COR-L47 (cell line): ENCODE results near the gene CHRND.

Experiments used
- DNase-seq: peaks from one replicate; lab custom pipeline; 2025; lab: John Stamatoyannopoulos, UW

Gene CHRND

DNA sequence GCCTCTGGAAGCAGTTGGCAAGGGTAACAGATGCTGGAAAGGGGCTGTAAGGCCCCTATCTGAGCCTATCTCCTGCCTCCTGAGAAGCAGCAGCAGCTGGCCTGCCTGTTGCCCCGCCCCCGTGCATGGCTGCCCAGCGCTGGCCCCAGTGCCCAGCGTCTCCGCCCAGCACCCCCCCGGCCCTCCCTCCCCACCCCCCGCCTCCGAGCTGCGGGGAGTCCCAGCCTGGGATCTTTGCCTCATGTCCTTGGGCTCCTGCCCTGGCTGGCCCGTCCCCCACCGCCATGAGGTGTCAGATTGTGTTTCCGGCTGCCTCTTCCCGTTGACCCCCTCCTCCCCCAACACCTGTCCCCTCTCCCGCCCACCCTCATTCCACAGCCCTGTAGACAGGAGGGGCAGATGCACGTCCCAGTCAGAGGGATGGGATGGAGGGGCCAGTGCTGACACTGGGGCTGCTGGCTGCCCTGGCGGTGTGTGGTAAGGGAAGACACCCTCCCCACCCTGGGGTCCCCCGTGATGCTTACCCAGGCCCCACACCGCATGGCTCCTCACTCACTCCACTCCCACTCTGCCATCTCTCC lies at the start of gene CHRND:
Gene CHRND (plus strand): TSS at position 370 of the 581 bp plus-strand sequence. CDS start 56 bp downstream, at position 426.
- no peak for DNase-seq

DNA sequence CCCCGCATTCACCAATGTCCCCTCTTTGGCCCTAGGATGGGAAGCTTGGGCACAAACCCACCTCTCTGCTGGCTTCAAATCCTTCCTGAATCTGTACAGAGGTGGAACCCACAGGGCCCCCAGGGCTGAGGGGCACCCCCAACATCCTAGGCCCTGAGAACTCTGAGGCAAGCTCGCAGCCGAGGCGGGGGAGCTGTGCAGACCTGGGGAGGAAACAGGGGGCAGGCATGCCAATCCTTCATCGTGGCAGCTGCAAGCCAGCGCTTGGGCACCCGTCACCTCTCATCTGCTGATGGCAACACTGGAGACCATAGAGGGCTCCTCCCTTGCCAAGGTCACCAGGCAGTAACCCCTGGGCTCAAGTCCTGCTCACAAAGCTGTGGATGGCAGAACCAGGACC lies 49.2 kb upstream of the CHRND start:
- no peak for DNase-seq

DNA sequence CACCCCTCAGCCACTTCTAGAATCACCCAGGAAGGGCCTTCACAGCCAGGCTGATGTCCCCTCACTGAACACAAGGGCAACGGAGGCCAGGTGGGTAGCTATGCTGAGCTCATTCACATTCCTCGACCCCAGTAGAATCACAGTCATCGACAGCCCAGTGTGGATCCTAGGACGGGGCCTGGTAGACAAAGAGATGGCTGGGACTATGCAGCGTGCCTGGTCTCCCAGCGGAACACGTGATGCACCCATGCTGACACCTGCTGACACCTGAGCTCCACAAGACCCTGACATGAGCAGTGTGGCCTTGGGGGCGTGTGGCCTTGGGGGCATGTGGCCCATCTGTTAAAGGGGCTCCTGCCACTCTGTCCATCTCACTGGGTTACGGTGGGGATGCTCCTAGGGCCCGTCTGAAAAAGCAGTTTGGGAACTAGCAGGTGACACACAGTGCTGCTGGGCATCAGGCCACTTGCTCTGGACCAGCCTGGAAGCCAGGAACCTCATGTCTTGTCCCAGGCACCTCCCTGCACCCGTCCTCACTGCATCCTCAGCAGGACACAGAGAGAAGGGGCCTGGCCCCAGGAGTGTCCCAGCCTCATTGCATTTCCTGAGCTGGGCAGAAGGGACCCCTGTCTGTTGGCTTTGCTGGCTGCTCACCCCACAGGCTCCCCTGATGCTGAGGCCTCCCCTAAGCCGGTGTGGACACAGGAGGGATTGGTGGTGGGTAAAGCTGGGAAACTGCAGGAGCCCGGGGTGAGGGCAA lies 48.0 kb upstream of the CHRND start:
- DNase-seq, result no peak

DNA sequence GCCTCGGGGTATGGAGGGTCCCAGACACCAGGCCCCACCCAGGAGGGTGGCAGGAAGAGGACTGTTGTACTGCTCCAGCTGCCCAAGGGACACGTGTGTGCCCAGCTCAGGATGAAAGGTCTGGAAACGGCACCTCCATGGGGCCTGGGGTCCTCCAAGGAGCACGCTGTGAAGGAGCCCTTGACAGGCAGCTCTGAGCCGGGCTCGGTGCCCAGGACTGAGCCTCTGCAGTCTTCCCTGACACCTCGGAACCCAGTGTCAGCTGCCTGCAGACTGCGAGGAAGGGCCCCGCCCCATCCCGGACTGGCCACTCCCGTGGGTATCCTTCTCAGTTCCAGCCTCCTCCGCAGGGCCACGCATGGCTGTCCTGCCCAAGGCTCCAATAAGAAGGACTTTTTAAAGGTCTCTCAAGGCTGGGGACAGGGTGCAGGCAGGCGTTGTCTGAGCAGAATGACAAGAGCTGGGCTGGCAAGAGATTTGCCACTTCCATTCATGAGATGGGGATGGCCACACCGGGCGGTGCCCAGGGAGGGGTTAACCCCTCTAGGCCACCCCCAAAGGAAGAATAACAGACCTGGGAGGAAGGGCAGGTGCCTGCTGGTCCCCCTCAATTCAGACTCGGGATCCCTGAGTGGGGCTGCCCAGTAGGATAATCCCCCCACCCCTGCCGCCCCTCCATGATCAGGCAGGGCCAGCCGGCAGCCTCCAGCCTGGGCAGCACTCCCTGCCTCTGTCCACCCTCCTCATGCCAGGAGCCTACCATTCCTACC lies 47.2 kb upstream of the CHRND start:
- no peak for DNase-seq

DNA sequence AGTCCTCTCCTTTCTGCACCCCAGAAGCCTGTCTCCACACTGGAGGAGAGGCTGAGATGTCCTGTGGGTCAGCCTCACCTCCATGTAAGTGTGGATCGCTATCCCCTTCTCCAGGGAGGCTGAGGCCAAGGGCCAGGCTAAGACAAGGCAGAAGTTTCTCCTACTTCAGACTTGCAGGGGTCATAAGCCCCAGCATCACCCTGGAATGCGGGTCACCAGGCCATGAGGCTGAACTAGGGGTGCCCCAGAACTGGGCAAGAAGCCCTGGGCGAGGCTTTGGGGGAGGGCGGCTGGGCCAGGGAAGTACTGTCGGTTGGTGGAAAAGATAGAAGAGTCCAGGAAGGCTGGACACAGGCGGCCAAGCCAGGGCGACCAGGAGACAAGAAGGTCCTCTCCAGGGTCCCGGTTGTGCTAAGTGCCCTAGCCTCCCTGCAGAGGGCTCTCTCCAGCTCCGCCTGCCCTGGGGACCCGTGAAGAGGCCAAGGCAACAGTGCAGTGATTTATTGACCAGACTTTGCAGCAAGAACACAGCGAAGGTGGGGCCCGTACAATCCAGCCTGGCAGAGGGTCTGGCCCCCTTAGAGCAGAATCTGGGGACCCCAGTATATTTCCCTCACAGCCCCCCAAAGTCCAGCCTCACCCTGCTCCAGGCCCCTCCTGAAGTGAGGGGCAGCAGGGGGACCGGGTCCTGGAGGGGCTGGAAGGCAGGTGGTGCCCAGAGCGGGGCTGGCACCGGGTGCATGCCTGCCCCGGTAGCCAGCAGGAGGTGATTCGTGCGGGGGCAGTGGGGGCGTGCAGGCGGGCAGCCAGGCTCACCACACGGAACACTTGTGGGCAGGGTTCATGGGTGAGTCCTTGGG lies 46.4 kb upstream of the CHRND start:
- no peak for DNase-seq

DNA sequence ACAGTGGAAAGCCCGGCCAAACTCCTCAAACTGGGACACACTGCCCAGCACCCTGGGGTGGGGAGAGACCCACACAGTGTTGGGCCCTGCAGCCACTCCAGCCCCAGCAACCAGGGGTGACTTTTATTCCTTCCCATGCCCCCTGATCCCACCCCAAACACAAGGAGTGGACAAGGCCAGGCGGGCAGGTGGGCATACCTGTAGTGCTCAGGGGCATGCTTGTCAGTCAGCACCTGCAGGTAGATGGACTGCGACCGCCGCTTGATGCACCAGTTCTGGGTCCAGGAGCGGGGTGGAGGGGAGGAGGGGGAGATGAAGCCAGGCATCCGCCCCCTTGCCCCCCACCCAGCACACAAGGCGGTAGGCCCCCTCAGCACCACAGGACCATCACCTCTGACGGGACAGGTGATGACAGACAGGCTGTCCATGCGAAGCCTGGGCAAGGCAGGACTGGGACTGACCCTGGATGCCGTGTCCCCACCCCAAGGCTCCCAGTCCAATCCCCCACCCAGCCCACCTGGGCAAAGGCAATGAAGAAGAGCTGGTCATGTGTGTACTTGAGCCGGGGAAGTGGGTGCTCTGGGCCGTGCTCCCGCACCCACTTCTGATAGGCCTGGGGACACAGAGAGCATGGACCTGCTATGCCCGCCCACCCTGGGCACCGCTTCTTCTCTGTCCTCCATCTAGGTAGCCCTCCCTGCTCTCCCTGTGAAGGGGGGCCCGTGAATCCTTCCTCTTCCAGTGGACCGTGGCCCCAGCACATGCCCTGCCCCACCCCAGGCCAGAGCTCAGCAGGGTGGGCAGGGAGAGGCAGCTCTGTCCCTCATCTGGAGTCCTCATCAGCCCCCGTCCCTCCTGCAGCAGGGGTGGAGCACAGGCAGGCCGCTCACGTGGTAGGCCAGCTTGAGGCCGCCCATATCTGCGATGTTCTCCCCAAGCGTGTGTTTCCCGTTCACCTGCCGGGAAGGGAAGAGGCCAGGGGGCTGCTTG lies 45.5 kb upstream of the CHRND start:
- no peak for DNase-seq

DNA sequence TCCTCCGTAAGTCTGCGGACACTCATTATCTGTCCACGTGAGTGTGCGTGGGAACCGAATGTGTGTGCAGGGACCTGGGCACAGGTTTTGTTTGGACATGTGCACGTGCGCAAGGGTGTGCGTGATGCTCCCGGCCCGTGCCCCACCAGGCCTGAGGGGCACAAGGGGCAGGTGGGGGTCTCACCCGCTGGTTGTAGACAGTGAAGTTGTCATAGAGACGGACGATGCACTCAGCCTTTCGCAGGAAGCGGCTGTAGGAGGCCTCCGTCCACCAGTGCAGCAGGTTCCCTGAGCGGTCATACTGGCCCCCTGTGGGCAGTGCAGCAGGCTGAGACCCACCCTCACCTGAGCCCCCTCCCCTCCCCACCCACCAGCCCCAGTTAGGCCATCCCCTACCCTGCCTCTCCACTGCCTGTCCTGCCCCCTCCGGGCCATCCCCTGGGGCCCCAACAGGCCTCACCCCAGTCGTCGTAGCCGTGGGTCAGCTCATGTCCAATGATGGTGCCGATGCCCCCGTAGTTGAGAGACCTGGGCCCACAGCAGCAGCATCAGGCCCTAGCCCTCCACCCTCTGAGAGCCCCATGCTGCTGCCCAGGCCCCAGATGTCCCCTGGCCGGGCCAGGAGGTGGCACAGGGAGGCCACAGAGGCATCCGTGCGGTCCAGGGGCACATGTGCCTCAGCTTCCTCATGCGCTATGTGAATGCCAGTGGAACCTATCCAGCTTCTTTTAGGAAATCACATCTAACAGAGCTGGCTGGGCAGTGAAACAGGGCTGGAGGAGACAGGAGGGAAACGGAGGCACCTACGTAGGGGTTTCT lies 44.4 kb upstream of the CHRND start:
- no peak for DNase-seq

DNA sequence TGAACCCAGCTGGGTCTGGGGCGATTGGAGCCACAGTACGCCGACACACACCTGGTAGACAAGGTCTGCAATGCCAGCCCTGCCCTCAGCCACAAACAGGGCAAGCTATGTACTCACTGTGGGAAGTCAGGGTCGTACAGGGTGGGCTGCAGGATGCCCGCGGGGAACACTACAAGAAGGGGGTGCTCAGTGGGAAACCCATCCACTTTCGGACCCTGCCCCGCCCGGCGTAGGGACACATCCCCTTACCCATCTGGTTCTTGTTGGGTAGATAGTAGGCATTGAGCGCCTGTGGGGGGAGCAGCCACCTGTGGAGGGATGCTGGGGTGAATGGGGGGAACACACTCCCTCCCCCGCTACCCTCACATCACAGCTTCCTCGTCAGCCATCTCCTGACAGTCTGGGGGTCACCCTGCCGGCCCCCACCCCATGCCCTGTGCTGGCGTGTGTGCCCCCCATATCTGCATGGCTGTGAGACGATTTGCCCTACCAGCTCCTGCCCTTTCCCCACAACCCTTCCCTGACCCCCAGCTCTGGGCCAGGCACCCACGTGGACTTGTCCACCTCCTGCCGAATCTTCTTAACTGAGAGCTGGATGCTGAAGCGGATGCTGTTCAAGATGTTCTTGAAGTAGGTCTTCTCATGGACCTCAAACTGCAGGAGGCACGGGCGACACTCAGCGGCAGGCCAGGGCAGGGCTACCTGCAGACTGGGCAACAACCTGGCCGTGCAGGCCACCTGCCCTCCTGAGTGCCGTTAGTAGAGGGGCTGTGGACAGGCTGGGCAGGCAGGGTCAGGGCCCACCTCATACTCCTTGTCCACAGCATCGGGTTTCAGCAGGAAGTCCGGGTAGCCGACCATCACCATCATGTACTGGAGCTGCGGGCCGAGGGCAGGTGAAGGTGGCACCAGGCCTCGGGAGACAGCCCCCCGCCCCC lies 43.4 kb upstream of the CHRND start:
- DNase-seq, result no peak

DNA sequence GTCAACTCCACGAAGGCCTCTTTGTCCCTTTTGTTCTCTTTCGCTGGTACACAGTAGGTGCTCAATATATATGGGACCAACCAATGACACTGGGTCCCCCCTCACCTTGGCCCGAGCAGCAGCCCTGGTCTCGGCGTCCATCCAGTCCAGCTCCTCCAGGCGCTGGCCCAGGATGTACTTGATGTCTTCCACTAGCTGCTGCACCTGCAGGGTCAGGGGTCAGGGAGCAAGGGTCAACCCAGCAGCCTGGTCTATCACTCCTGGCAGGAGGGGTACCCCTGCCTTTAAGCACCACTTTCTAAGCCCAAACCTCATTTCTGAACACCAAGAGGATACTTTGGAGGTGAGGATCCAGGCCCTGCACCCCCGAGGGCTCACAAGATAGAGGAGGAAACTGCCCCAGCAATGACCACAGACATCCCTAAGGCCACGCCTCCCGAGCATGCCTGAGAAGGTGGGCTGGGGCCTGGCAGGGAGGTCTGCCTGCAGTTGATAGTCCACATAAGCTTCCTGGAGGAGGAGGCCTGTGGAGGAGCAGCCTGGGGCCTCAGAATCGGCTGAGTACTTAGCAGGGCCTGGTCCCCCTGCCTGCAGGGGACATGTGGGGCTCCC lies 42.5 kb upstream of the CHRND start:
- DNase-seq, result no peak

DNA sequence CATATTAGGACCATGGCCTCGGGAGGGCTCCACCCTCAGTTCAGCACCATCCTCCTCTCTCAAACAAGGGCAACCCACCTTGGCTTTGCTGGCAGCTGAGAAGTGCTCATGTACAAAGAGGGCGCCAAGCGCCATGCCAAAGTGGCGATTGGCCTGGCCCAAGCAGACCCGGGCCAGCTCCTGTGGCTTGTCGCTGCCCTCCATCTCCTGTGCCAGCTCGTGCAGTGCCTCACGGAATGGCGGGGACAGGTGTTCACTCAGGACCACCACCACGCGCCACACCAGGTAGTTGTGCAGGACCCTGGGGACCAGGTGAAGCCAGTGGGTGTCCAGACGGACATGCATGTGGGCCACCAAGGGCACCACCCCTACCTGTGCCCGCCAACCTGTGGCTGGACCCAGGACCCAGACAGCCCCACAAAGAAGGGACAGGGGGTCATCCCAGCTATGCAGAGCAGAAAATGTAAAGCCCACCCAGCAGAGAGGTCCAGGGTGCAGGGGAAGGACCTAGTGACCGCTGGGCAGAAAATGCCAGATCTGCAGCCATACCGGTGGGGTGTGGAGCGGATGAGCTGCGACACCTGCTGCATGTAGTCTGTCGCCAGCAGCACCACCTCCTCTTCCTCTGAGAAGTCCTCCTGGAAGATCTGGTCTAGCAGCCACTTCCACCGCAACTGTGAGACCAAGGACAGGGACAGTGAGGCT lies 41.9 kb upstream of the CHRND start:
- no peak for DNase-seq

DNA sequence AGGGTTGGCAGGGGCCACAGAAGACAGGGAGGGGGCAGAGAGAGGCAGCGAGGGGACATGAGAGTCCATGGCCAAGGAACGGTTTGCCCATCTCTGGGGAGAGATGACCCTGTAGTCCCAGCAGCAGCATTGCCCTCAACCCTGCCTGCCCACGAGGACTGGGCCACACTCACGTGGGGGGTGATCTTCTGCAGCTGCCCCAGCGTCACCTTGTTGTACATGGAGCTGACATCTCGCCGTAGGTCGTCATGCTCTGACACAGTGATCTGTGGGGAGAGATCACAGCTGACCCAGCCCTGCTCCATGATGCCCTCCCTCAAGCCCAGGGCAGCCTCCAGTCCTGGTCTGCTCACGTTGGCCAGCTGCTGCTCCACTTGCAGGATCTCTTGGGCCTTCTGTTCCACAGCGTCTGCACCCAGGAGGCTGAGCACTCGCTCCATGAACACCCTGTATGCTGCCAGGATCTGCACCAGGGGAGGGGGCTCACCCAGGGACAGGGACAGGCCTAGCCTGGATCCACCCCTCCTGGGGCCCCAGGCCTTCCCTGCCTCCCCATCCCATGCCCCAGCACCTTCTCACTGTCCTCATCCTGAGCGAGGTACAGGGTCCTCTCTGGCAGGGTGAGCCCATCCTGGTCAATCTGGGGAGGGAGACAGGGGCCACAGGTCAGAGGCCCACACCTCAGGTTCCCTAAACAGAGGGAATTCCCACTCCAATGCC lies 41.2 kb upstream of the CHRND start:
- no peak for DNase-seq

DNA sequence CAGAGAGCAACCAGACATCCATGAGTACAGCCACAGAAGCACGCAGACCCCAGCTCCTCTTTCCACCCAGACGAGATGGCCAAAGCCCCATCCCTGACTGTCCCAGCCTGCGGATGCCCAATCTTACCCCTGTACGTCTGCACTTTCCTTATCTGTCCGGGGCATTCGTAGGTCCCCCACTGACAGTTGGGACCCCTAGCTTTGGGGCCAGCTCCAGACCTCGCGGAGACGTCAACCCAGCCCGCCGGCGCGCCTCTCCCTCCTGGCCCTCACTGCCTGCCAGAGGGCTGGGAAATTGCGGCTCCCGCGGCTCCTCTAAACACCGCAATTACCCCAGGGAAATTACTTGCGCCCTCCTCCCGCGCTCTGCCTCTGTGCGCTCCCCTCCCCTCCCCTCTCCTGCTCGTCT lies 40.6 kb upstream of the CHRND start:
- no peak for DNase-seq

DNA sequence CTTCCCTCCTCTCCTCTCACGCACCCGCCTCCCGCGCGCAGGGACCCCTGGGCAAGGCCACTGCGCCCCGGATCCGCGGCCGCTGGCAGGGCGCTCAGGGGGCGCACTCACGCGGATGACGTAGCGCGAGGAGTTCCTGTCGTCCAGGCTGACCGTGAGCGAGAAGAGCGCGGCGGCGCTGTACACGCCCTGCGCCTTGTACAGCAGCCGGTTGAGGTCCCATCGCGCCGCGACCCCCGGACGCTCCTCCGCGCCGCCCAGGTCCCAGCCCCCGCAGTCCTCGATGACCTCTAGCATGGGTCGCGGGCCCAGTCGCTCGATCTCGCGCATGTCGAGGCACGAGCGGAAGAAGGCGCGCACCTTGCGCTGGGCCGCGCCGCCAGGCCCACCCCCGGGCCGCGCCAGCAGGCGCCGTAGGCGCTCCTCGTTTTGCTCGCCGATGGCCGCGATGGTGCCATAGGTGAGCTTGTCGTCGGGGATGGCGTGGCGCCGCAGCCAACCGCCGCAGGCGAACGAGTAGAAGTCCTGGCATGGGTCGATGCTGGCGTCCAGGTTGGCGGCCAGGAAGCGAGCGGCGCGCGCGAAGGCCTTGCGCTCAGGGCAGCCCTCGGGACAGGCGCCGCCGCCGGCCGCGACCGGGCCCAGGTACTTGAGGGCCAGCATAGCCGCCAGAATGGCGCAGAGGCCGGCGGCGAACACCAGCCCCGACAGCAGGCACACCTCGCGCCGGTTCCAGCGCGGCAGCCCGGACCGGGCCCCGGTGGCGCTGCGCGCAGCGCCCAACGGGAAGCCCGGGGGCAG lies 40.0 kb upstream of the CHRND start:
- no peak for DNase-seq

DNA sequence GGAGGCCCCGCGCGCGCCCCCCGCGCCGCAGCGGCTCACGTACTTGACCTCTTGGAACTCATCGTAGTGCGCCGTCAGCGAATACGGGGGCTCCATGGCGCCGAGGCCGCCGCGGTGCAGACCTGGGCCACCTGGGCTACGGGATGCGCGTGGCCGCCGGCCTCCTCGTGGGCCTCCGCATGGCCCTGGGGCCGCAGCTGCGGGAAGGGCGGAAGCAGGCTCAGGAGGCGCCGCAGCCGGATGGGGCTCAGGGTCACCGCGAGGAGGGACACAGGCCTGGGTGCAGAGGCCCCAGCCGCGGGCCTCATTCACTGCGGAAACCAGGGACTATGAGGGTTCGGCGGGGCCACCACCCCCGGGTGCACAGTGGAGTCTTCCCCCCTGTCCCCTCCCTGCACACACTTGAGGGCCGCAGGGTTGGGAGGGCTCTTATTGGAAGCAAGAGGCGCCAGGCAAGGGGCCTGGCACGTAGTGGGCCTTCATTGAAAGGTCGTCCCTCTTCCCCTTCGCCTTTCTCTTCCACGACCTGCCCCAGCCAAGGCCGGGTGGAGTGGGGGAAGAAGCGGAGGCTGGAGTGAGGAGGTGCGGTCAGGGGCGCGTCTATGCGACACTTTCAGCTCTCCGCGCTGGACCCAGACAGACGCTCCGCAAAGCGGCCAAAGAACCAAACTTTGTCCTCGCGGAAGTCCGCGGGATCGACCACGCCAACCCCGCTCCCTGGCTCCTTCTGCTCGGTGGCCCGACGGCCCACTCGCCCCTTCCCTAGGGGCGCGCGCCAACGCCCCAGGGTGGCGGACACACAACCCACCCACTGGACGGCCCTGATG lies 39.2 kb upstream of the CHRND start:
- no peak for DNase-seq

DNA sequence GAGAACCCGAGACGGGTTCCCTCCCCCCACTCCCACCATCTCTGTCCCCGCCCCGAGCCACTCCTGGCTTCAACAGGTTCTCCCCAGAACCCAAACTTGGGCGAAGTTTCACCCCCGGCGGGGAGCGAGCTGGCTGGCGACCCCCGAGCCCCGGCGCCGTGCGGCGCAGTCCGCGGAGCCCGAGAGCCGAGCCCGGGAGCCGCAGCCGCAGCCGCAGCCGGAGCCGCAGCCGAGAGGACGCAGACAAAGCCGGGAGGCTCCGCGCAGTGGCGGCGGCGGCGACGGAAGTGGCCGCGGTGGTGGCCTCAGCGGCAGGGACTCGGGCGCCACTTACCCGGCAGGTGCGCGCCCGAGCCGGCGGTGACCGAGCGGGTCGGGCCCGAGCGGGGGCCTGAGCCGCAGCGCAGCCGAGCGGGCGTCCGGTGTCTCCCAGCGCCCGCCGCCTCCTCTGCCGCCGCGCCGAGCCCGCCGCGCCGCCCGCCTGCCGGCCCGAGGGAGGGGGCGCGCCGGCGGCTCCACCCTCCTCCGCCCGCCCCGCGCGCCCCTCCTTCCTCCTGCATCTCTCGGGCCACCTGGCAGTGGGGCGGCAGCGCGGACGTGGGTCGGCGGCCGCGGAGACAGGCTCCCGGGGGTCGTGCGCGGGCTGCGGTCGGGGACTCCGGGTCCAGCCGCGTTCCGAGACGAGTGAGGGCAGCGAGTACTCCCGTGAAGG lies 38.4 kb upstream of the CHRND start, which contains the start of gene ECEL1:
Gene ECEL1 (minus strand): TSS at position 450 of the 712 bp plus-strand sequence. CDS start 1,181 bp downstream, outside the sequence.
- DNase-seq, result no peak
